ENCODE measurements around the gene SNAI3. TPM values are rescaled to one million over a fixed set of nuclear protein-coding genes. Genes with fewer than 3 reads are reported as not detected.

The SNAI3 gene
- total and polyA plus RNA-seq, 8 donors, result 0.19 to 1.9 (median 0.72) TPM

GRCh38 chr16:88634994-88635670 lies 51.2 kb downstream of the SNAI3 start:
- Histone ChIP-seq H3K9me3 (no peaks in the 10 kb centered on the region), H3K27me3 (no peaks in the 10 kb centered on the region), H3K27ac (no peak overlapping the region), H3K4me1 (peaks cover 0 to 7% (median 0%) of the 10 kb centered on the region in 3 donors), H3K36me3 (peaks cover 0 to 23% (median 4%) of the 10 kb centered on the region in 3 donors), H3K4me3 (peak overlapping the region in 1 of 4 donors; percentile 32)
- FAIRE-seq (no peak), DNase-seq (peak in 1 of 6 donors; percentile 79), ATAC-seq (no peak)
- intact Hi-C loops (cut with DNase I), result no loop called here
- 86% methylated on average over 28 of the region's 28 CpGs for WGBS, 2 donors
- no peak for TF ChIP-seq CTCF (IDR thresholded peaks at IDR 0.05)

GRCh38 chr16:88634141-88634993 lies 51.9 kb downstream of the SNAI3 start:
- H3K4me1 ChIP-seq, result peaks cover 0 to 7% (median 0%) of the 10 kb centered on the region in 3 donors
- H3K27ac ChIP-seq, result no peak overlapping the region
- ATAC-seq, result peak in 1 of 4 donors; percentile 23
- FAIRE-seq, result no peak
- no peaks in the 10 kb centered on the region for H3K9me3 ChIP-seq
- intact Hi-C loops (cut with DNase I), result no loop called here
- DNase-seq, result peak in 1 of 6 donors; percentile 74
- TF ChIP-seq CTCF (IDR thresholded peaks at IDR 0.05), result no peak
- WGBS, 2 donors, result 73 to 81% methylated on average over 76 to 82 of the region's 82 CpGs
- no peaks in the 10 kb centered on the region for H3K27me3 ChIP-seq
- H3K4me3 ChIP-seq, result peak overlapping the region in 2 of 4 donors; percentile 9 to 32
- H3K36me3 ChIP-seq, result peaks cover 3 to 23% (median 4%) of the 10 kb centered on the region in 3 donors

- peaks cover 3 to 23% (median 4%) of the 10 kb centered on the region in 3 donors for H3K36me3 ChIP-seq
- H3K27ac ChIP-seq, result no peak overlapping the region
- 69 to 74% methylated on average over 23 of the region's 23 CpGs for WGBS, 2 donors
- no peaks in the 10 kb centered on the region for H3K27me3 ChIP-seq
- no peaks in the 10 kb centered on the region for H3K9me3 ChIP-seq
- peak in 1 of 4 donors; percentile 8 for TF ChIP-seq CTCF (IDR thresholded peaks at IDR 0.05)
- FAIRE-seq (no peak), ATAC-seq (peak in 2 of 4 donors; percentile 21 to 42), DNase-seq (peak in 1 of 6 donors; percentile 74)
- intact Hi-C loops (cut with DNase I), result no loop called here
- H3K4me1 ChIP-seq, result peaks cover 0 to 7% (median 0%) of the 10 kb centered on the region in 3 donors
- peak overlapping the region in 1 of 4 donors; percentile 32 for H3K4me3 ChIP-seq
Observed at GRCh38 chr16:88633684-88634140, 52.6 kb downstream of the SNAI3 start.

GRCh38 chr16:88632587-88632930 lies 53.7 kb downstream of the SNAI3 start:
- H3K9me3 ChIP-seq, result no peaks in the 10 kb centered on the region
- no peak overlapping the region for H3K27ac ChIP-seq
- ATAC-seq (no peak), DNase-seq (no peak), FAIRE-seq (no peak)
- H3K27me3 ChIP-seq, result no peaks in the 10 kb centered on the region
- intact Hi-C loops (cut with DNase I), result no loop called here
- H3K4me3 ChIP-seq, result no peak overlapping the region
- TF ChIP-seq CTCF (IDR thresholded peaks at IDR 0.05), result no peak
- no peaks in the 10 kb centered on the region for H3K4me1 ChIP-seq
- 97% methylated on average over 11 of the region's 11 CpGs for WGBS, 2 donors
- peaks cover 3 to 29% (median 4%) of the 10 kb centered on the region in 3 donors for H3K36me3 ChIP-seq
